T-helper 2 cell (primary cell): ENCODE measurements around the gene CRIM1.

Source experiments
- DNase-seq, 5 experiments: peaks; one replicate each; pipeline versions ENCODE4 v3.0.0 to v3.0.0-alpha.2; 2012 to 2022

The CRIM1 gene

GRCh38 chr2:36396878-36397539, 41.4 kb downstream of the CRIM1 start:
- DNase-seq = no peak

- DNase-seq = no peak
These were observed 42.3 kb downstream of the CRIM1 start for GRCh38 chr2:36397728-36398413.

GRCh38 chr2:36399050-36399449, 43.5 kb downstream of the CRIM1 start:
- no peak for DNase-seq

GRCh38 chr2:36403675-36404230, 48.2 kb downstream of the CRIM1 start:
- peak in 1 of 5 experiments; percentile 41 for DNase-seq

- no peak for DNase-seq
These were observed 48.7 kb downstream of the CRIM1 start for GRCh38 chr2:36404318-36404717.

- DNase-seq = no peak
These were observed 49.2 kb downstream of the CRIM1 start for GRCh38 chr2:36404754-36405153.

GRCh38 chr2:36405183-36405582, 49.6 kb downstream of the CRIM1 start:
- no peak for DNase-seq

GRCh38 chr2:36406296-36406695, 50.7 kb downstream of the CRIM1 start:
- no peak for DNase-seq

GRCh38 chr2:36407413-36407812, 51.8 kb downstream of the CRIM1 start:
- no peak for DNase-seq

GRCh38 chr2:36408198-36408703, 52.7 kb downstream of the CRIM1 start:
- no peak for DNase-seq

- no peak for DNase-seq
These were observed 53.8 kb downstream of the CRIM1 start for GRCh38 chr2:36409335-36409734.

GRCh38 chr2:36409935-36410334, 54.4 kb downstream of the CRIM1 start:
- no peak for DNase-seq

- no peak for DNase-seq
These were observed 55.1 kb downstream of the CRIM1 start for GRCh38 chr2:36410681-36411080.

- DNase-seq = no peak
These were observed 56.4 kb downstream of the CRIM1 start for GRCh38 chr2:36411962-36412444.

- no peak for DNase-seq
These were observed 57.6 kb downstream of the CRIM1 start for GRCh38 chr2:36413218-36413617.

- DNase-seq = no peak
These were observed 58.7 kb downstream of the CRIM1 start for GRCh38 chr2:36414307-36414706.

GRCh38 chr2:36415381-36416022, 59.9 kb downstream of the CRIM1 start:
- no peak for DNase-seq

- DNase-seq = no peak
These were observed 61.0 kb downstream of the CRIM1 start for GRCh38 chr2:36416370-36417165.

GRCh38 chr2:36420569-36421181, 65.1 kb downstream of the CRIM1 start:
- no peak for DNase-seq

- DNase-seq = no peak
These were observed 65.8 kb downstream of the CRIM1 start for GRCh38 chr2:36421379-36421778.

- DNase-seq = no peak
These were observed 67.6 kb downstream of the CRIM1 start for GRCh38 chr2:36423172-36423571.

- DNase-seq = no peak
These were observed 68.1 kb downstream of the CRIM1 start for GRCh38 chr2:36423619-36424120.
